Vagina (tissue), 2 donors: Measurements from ENCODE around the gene MYO7A. TPM values are rescaled to one million over a fixed set of nuclear protein-coding genes. Genes with fewer than 3 reads are reported as not detected.

Source experiments
- DNase-seq, 2 donors: peaks; one replicate each; pipeline ENCODE4 v3.0.0-alpha.2; 2017; ENCODE audit errors: extremely low spot score in 2 of 2
- H3K27ac ChIP-seq: fragments of 200-600 bp; sonication (generic); one replicate; pipeline ENCODE4 v1.5.1; 2019
- H3K27me3 ChIP-seq: fragments of 200-600 bp; sonication (generic); one replicate; pipeline ENCODE4 v1.5.1; 2019
- H3K36me3 ChIP-seq, 2 donors: fragments of 200-600 bp; sonication (generic); one replicate each; pipeline ENCODE4 v1.5.1; 2017 to 2019
- H3K4me1 ChIP-seq: fragments of 200-600 bp; sonication (generic); one replicate; pipeline ENCODE4 v1.5.1; 2019
- H3K4me3 ChIP-seq, 2 donors: fragments of 200-600 bp; sonication (generic); 1 replicate in 1 of 2; 2 replicates in 1 of 2; pipeline ENCODE4 v1.5.1; 2016 to 2019
- H3K9me3 ChIP-seq: fragments of 200-600 bp; sonication (generic); one replicate; pipeline ENCODE4 v1.5.1; 2019
- POLR2A ChIP-seq, 2 donors: fragments of 450-650 bp; IDR thresholded peaks; one replicate each; pipeline ENCODE4 v1.6.1; 2017; ENCODE audit warnings: antibody characterized with exemption in 2 of 2, mild to moderate bottlenecking in 2 of 2, moderate library complexity in 2 of 2
- POLR2AphosphoS5 ChIP-seq, 2 donors: sonication (generic); formaldehyde crosslinking; IDR thresholded peaks; one replicate each; pipeline ENCODE4 v1.9.0; 2017; ENCODE audit warnings: antibody characterized with exemption in 2 of 2, mild to moderate bottlenecking in 2 of 2, low read depth in 1 of 2; ENCODE audit not compliant: insufficient read depth in 1 of 2
- intact Hi-C: fragments of 100-400 bp; cut with DNase I; formaldehyde crosslinking; loops from one replicate; pipeline ENCODE4 v1.15.1; 2023
- total RNA-seq: library from RNA; depleted of rRNA; stranded (reverse); fragments of >200 nt; gene quantifications from one replicate; pipeline ENCODE4 v1.2.3, GENCODE V29; 2016
- TF ChIP-seq, protein P1 (sequence below), 3 experiments: fragments of 450-650 bp in 2 of 3; fragments of 200-600 bp in 1 of 3; sonication (generic) in 1 of 3; IDR thresholded peaks; one replicate each; pipeline ENCODE4 v1.5.1; 2017 to 2019; ENCODE audit warnings: antibody characterized with exemption in 3 of 3, mild to moderate bottlenecking in 2 of 3, moderate library complexity in 2 of 3

Gene MYO7A
- total RNA-seq, 1 donor from 2014 or later = 9.1 TPM

DNA sequence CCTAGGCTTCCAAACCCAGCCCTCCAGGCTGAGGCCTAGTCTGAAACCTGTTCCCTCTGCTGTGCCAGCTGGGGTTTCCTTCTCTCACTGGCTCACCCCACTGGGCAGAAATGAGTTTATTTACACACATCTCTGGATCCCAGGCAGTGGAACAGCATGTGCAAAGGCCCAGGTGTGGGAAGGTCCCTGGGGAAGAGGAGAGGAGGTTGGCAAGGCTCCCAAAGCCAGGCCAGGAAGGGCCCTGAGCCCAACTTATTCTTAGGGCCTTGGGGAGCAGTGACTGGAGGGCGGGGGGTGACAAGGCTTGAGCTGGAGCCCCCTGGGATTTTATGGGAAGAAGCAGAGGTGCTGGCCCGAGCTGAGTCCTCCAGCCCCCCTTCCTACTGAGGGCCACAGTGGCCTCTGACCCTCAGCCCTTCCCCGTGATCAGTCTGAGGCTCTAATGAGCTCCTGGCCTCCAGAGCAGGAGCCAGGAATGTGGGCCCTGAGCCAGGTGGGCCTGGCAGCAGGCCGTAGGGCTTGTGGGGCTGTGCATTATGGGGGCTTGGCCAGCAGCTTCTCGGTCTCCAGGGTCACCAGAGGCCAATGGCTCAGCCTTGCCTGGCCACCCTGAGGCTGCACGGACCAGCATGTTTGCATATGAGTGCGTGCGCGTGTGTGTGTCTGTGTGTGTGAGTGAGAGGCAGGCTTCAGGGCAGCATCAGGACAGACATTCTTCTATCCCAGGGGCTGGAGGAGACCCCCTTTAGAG, 2.9 kb downstream of the MYO7A start:
- intact Hi-C loops = no loop called here
- Histone ChIP-seq H3K4me3 (no peak overlapping the region), H3K4me1 (peaks cover 26% of the 10 kb centered on the region), H3K36me3 (no peaks in the 10 kb centered on the region), H3K27me3 (no peaks in the 10 kb centered on the region), H3K9me3 (no peaks in the 10 kb centered on the region), H3K27ac (no peak overlapping the region)
- DNase-seq = no peak
- TF ChIP-seq POLR2A (IDR thresholded peaks at IDR 0.05) (no peak), POLR2AphosphoS5 (IDR thresholded peaks at IDR 0.05; ENCODE audit: insufficient read depth in 1 of 2, low read depth in 1 of 2) (no peak)
- TF ChIP-seq, protein P1, sequence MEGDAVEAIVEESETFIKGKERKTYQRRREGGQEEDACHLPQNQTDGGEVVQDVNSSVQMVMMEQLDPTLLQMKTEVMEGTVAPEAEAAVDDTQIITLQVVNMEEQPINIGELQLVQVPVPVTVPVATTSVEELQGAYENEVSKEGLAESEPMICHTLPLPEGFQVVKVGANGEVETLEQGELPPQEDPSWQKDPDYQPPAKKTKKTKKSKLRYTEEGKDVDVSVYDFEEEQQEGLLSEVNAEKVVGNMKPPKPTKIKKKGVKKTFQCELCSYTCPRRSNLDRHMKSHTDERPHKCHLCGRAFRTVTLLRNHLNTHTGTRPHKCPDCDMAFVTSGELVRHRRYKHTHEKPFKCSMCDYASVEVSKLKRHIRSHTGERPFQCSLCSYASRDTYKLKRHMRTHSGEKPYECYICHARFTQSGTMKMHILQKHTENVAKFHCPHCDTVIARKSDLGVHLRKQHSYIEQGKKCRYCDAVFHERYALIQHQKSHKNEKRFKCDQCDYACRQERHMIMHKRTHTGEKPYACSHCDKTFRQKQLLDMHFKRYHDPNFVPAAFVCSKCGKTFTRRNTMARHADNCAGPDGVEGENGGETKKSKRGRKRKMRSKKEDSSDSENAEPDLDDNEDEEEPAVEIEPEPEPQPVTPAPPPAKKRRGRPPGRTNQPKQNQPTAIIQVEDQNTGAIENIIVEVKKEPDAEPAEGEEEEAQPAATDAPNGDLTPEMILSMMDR (IDR thresholded peaks at IDR 0.05) = no peak

DNA sequence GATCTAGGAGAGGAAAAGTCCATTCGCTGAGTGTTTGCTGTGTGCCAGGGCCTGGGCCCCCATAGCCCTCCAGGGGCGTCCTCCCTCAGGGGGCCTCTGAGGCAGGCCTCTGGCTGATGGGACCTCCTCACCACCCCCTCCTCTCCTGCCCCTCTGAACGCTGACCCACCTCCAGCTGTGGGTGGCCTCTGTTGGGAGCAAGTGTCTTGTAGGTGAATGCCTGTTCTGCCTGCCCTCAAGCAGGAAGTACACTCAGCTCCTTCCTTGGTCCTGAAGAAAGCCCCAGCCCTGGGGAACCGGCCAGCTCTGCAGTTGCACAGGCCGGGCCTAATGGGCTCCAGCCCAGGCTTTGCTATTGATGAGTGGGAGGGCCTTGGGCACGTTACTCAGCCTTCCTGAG, 3.5 kb downstream of the MYO7A start:
- Histone ChIP-seq H3K4me1 (peaks cover 26% of the 10 kb centered on the region), H3K4me3 (no peak overlapping the region), H3K9me3 (no peaks in the 10 kb centered on the region), H3K36me3 (no peaks in the 10 kb centered on the region), H3K27me3 (no peaks in the 10 kb centered on the region), H3K27ac (no peak overlapping the region)
- TF ChIP-seq POLR2A (IDR thresholded peaks at IDR 0.05) (no peak), POLR2AphosphoS5 (IDR thresholded peaks at IDR 0.05; ENCODE audit: insufficient read depth in 1 of 2, low read depth in 1 of 2) (no peak)
- TF ChIP-seq, protein P1 (IDR thresholded peaks at IDR 0.05) = no peak
- intact Hi-C loops = no loop called here
- no peak for DNase-seq

DNA sequence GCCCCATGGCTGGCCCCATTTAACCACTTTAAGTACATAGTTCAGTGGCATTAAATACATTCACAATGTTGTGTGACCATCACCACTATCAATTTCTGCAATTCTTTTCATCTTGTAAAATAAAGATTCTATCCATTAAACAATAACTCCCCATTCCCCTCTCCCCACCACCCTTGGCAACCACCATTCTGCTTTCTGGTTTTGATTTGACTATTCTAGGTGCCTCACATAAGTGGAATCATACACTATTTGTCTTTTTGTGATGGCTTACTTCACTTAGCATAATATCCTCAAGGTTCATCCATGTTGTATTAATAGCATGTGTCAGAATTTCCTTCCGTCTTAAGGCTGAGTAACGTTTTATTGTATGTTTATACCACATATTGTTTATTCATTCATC, 7.0 kb downstream of the MYO7A start:
- Histone ChIP-seq H3K27ac (no peak overlapping the region), H3K27me3 (no peaks in the 10 kb centered on the region), H3K4me3 (no peak overlapping the region), H3K36me3 (no peaks in the 10 kb centered on the region), H3K4me1 (peaks cover 21% of the 10 kb centered on the region), H3K9me3 (no peaks in the 10 kb centered on the region)
- TF ChIP-seq, protein P1 (IDR thresholded peaks at IDR 0.05) = no peak
- no peak for DNase-seq
- intact Hi-C loops = no loop called here

DNA sequence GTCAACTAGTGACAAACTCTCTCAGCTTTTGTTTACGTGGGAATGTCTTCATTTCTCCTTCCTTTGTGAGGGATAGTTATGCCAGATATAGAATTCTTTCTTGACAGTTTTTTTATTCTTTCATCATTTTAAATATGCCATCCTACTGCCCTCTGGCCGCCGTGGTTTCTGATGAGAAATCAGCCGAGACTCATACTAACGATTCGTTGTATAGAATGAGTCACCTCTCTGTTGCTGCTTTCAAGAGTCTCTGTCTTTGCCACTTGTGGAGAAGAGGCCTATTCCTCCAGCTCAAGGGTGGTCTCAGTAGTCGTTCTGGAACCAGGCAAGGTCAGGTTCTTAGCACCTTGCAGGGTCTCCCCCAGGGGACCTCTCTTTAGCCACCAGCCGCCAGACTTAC, 8.0 kb downstream of the MYO7A start:
- peaks cover 25% of the 10 kb centered on the region for H3K4me1 ChIP-seq
- intact Hi-C loops = no loop called here
- no peak overlapping the region for H3K4me3 ChIP-seq
- H3K27ac ChIP-seq = no peak overlapping the region
- no peaks in the 10 kb centered on the region for H3K27me3 ChIP-seq
- DNase-seq = no peak
- H3K36me3 ChIP-seq = no peaks in the 10 kb centered on the region
- TF ChIP-seq POLR2A (IDR thresholded peaks at IDR 0.05) = no peak
- TF ChIP-seq, protein P1 (IDR thresholded peaks at IDR 0.05) = no peak
- no peak for TF ChIP-seq POLR2AphosphoS5 (IDR thresholded peaks at IDR 0.05; ENCODE audit: insufficient read depth in 1 of 2, low read depth in 1 of 2)
- no peaks in the 10 kb centered on the region for H3K9me3 ChIP-seq

DNA sequence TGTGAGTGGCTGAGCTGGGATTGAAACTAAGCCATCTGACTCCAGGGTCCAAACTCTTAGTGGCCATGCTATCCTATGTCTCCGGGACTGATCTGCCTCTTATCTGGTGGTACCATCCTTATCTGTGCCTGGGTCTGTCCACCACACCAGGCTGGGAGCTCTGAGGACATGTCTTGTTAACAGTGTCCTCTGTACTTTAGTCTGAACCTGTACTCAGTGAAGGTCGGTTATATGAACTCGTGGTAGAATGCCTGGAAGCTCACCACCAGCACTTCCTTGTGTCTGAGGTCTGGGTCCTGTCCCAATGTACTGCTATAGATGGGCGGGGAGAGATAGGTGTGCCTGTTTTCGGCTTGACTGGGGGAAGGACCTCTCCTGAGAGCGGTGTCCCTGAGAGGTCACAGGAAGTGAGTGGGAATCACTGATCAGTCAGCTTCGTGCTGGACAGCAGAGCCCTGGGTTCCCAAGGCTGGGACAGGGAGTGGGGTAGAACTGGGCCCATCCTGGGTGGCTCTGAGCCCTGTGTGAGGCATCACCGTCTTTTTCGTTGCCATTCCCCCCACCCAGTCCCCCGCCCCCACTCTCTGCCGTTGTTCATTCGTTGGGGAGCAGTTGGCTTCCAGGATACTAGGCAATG, 8.9 kb downstream of the MYO7A start:
- H3K9me3 ChIP-seq = no peaks in the 10 kb centered on the region
- intact Hi-C loops = no loop called here
- peaks cover 21% of the 10 kb centered on the region for H3K4me1 ChIP-seq
- H3K27ac ChIP-seq = no peak overlapping the region
- no peak for DNase-seq
- H3K36me3 ChIP-seq = no peaks in the 10 kb centered on the region
- TF ChIP-seq, protein P1 (IDR thresholded peaks at IDR 0.05) = no peak
- TF ChIP-seq POLR2AphosphoS5 (IDR thresholded peaks at IDR 0.05; ENCODE audit: insufficient read depth in 1 of 2, low read depth in 1 of 2) (no peak), POLR2A (IDR thresholded peaks at IDR 0.05) (no peak)
- H3K4me3 ChIP-seq = no peak overlapping the region
- H3K27me3 ChIP-seq = no peaks in the 10 kb centered on the region
